A549 (cell line): ENCODE measurements around the gene SEZ6L2. TPM values are rescaled to one million over a fixed set of nuclear protein-coding genes. Genes with fewer than 3 reads are reported as not detected.

Experiments used
- ATAC-seq, 2 experiments: fragments of 200-7000 bp in 1 of 2; fragments of >200 bp in 1 of 2; cut with Nextera tagmentation in 1 of 2; cut with Tn5 transposase in 1 of 2; 3 replicates each; pipeline versions ENCODE4 v1.8.0 to v1.9.1; 2018 to 2020; ENCODE audit warnings: mild to moderate bottlenecking in 1 of 2, moderate library complexity in 1 of 2
- CTCF ChIA-PET: fragments of 300-600 bp; sonication (Branson Sonifier 250); formaldehyde crosslinking; extraction: SDS; loops from one replicate; lab custom pipeline; 2021; ENCODE audit warnings: antibody characterized with exemption, inconsistent platforms; lab: Yijun Ruan, JAX
- POLR2A ChIA-PET: fragments of 350-600 bp; formaldehyde crosslinking; extraction: SDS; loops from one replicate; lab custom pipeline; 2021; ENCODE audit warnings: antibody characterized with exemption, inconsistent platforms; lab: Yijun Ruan, JAX
- DNase-seq, 2 experiments: peaks; one replicate each; pipeline versions ENCODE4 v3.0.0 to v3.0.0-alpha.2; 2011 to 2016; ENCODE audit warnings: low read depth in 1 of 2, low spot score in 1 of 2
- FAIRE-seq: peaks from 2 replicates; lab custom pipeline; 2011; peaks lifted over from hg19 to GRCh38; lab: Jason Lieb, UNC
- H3K27ac ChIP-seq, 2 experiments: fragments of >200 bp; sonication (Bioruptor Twin); formaldehyde crosslinking; 3 replicates each; pipeline ENCODE4 v1.5.1; 2016 to 2017
- H3K4me1 ChIP-seq: fragments of >200 bp; sonication (Bioruptor Twin); formaldehyde crosslinking; 3 replicates; pipeline ENCODE4 v1.6.1; 2016
- H3K4me2 ChIP-seq: fragments of >200 bp; sonication (Bioruptor Twin); formaldehyde crosslinking; 3 replicates; pipeline ENCODE4 v1.6.1; 2016
- H3K4me3 ChIP-seq: fragments of >200 bp; sonication (Bioruptor Twin); formaldehyde crosslinking; 3 replicates; pipeline ENCODE4 v1.5.1; 2016
- H3K9me3 ChIP-seq: fragments of >200 bp; sonication (Bioruptor Twin); formaldehyde crosslinking; 3 replicates; pipeline ENCODE4 v1.6.1; 2016
- CHD2 ChIP-seq: fragments of 150-350 bp; IDR thresholded peaks from 2 replicates; pipeline ENCODE4 v1.6.1; 2014; ENCODE audit warnings: low read length; ENCODE audit not compliant: partially characterized antibody
- EHMT2 ChIP-seq: fragments of 200-600 bp; sonication (generic); IDR thresholded peaks from 2 replicates; pipeline ENCODE4 v1.6.1; 2016; ENCODE audit warnings: antibody characterized with exemption, low read depth, mild to moderate bottlenecking, moderate library complexity
- FOSB ChIP-seq: fragments of 250-450 bp; sonication (Bioruptor Pico); IDR thresholded peaks from 2 replicates; pipeline ENCODE4 v1.5.0; 2020; ENCODE audit warnings: mild to moderate bottlenecking, moderate library complexity
- GATA3 ChIP-seq: IDR thresholded peaks from 2 replicates; pipeline ENCODE4 v1.6.1; 2012; ENCODE audit warnings: borderline replicate concordance
- HEYL ChIP-seq: fragments of 250-450 bp; sonication (Bioruptor Pico); IDR thresholded peaks from 2 replicates; pipeline ENCODE4 v1.8.0; 2021; ENCODE audit warnings: mild to moderate bottlenecking, moderate library complexity
- JUN ChIP-seq, 2 experiments: fragments of >200 bp; sonication (Bioruptor Twin); formaldehyde crosslinking; IDR thresholded peaks; 2 replicates in 1 of 2; 3 replicates in 1 of 2; pipeline ENCODE4 v1.6.1; 2016 to 2017
- JUNB ChIP-seq: fragments of >200 bp; sonication (Bioruptor Twin); formaldehyde crosslinking; IDR thresholded peaks from 2 replicates; pipeline ENCODE4 v1.6.1; 2016
- KDM1A ChIP-seq: fragments of 200-600 bp; sonication (generic); IDR thresholded peaks from 2 replicates; pipeline ENCODE4 v1.6.1; 2016; ENCODE audit warnings: low read depth, mild to moderate bottlenecking
- MAFK ChIP-seq: fragments of 450-650 bp; IDR thresholded peaks from 2 replicates; pipeline ENCODE4 v1.6.1; 2014; ENCODE audit not compliant: partially characterized antibody
- NPAS2 ChIP-seq: fragments of 250-450 bp; sonication (Bioruptor Pico); IDR thresholded peaks from 2 replicates; pipeline ENCODE4 v1.8.0; 2022; ENCODE audit warnings: mild to moderate bottlenecking, moderate library complexity, borderline replicate concordance
- NR3C1 ChIP-seq: fragments of >200 bp; sonication (Bioruptor Twin); formaldehyde crosslinking; IDR thresholded peaks from 3 replicates; pipeline ENCODE4 v1.6.1; 2017
- POLR2A ChIP-seq: IDR thresholded peaks from 2 replicates; pipeline ENCODE4 v1.6.1; 2012; ENCODE audit warnings: mild to moderate bottlenecking, low read length
- RFX5 ChIP-seq: fragments of 450-650 bp; IDR thresholded peaks from 2 replicates; pipeline ENCODE4 v1.7.1; 2014; ENCODE audit warnings: antibody characterized with exemption, mild to moderate bottlenecking, moderate library complexity
- RNF2 ChIP-seq: fragments of 200-600 bp; sonication (generic); IDR thresholded peaks from 2 replicates; pipeline ENCODE4 v1.6.1; 2016; ENCODE audit warnings: low read depth, mild to moderate bottlenecking, antibody characterized with exemption, moderate library complexity, borderline replicate concordance
- TP53 ChIP-seq: fragments of 250-450 bp; sonication (Bioruptor Pico); IDR thresholded peaks from 2 replicates; pipeline ENCODE4 v1.5.0; 2021; ENCODE audit warnings: mild to moderate bottlenecking, moderate library complexity
- ZC3H11A ChIP-seq: fragments of 450-650 bp; IDR thresholded peaks from 2 replicates; pipeline ENCODE4 v1.6.1; 2014; ENCODE audit warnings: antibody characterized with exemption, mild to moderate bottlenecking
- ZSCAN20 ChIP-seq: fragments of 250-450 bp; sonication (Bioruptor Pico); IDR thresholded peaks from 2 replicates; pipeline ENCODE4 v1.8.0; 2022; ENCODE audit warnings: mild to moderate bottlenecking, moderate library complexity
- WGBS: methylation state at CpG from one replicate; pipeline ENCODE4 v1.1.6; 2017; ENCODE audit errors: missing lambda C conversion rate; 5-methylcytosine and 5-hydroxymethylcytosine counted together
- polyA plus RNA-seq, 4 experiments: library from polyadenylated mRNA; depleted of rRNA in 3 of 4; stranded (reverse); fragments of >200 nt; fragmentation: RNase III in 1 of 4; extraction: RNeasy Plus Mini Kit Qiagen cat#74134 plus additional on column Dnase treatment in 1 of 4; gene quantifications; 2 replicates in 3 of 4; 3 replicates in 1 of 4; pipeline ENCODE4 v1.2.3, GENCODE V29; 2011 to 2017
- TF ChIP-seq, protein P1 (sequence below): fragments of 450-650 bp; IDR thresholded peaks from 2 replicates; pipeline ENCODE4 v1.6.1; 2014; ENCODE audit warnings: antibody characterized with exemption
- TF ChIP-seq, protein P2 (sequence below): fragments of 150-350 bp; IDR thresholded peaks from 2 replicates; pipeline ENCODE4 v1.6.1; 2014; ENCODE audit warnings: low read depth, mild to moderate bottlenecking, low read length
- TF ChIP-seq, protein P3 (sequence below): fragments of 250-450 bp; sonication (Bioruptor Pico); IDR thresholded peaks from 2 replicates; pipeline ENCODE4 v1.5.0; 2020; ENCODE audit warnings: low read depth, mild to moderate bottlenecking, moderate library complexity
- TF ChIP-seq, protein P4 (sequence below): fragments of >200 bp; sonication (Bioruptor Twin); formaldehyde crosslinking; IDR thresholded peaks from 3 replicates; pipeline ENCODE4 v1.5.1; 2016

SEZ6L2 gene
- polyA plus RNA-seq, 2 of the 4 experiments (the other 2 are of a cell fraction) = 4.3 to 11.4 TPM

DNA sequence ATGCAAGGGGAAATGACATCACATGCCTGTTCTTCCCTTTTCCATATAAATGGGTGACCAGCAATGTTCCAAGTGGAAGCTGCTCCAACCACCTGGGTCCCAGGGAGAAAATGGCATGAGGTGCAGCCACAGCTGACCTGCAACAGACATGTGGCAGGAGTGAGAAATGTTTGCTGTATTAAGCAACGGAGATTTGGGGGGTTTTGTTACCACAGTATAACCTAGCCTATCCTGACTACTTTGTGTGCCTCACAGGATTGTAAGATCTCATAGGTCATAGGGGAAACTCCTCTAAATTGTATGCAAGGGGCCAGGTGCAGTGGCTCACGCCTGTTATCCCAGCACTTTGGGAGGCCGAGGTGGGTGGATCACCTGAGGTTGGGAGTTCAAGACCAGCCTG is 48.4 kb downstream of the SEZ6L2 start:
- no peak for ATAC-seq
- WGBS = 83% methylated on average over 3 of the region's 3 CpGs

DNA sequence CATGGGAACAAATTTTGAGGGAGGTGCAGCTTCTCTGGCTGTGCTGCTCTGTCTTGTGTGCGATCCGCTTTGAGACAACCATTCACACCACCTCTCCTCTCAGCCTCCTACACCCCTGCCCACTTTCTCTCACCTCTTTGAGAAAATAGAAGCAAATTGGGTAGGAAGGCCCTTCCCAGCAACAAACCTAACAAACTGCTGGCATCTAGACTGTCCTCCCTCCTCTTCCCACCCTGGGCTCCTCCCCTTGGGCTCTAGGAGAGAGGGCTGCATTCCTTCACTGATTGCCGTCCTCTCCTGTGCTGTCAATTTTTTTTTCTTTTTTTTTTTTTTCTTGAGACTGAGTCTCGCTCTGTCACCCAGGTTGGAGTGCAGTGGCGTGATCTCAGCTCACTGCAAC is 49.8 kb downstream of the SEZ6L2 start:
- no peak overlapping the region for H3K27ac ChIP-seq
- DNase-seq = no peak
- H3K9me3 ChIP-seq = no peaks in the 10 kb centered on the region
- WGBS = 93% methylated on average over 5 of the region's 5 CpGs
- ChIA-PET CTCF (interaction anchor here (0.7 to 26.2 kb wide), 22 partner anchors 10 to 182 kb away, joined by 3 to 568 read pairs (median 6); partner anchors contain the start of genes C16orf92, CDIPT, KIF22 and MAZ), POLR2A (no interaction called here)
- FAIRE-seq = no peak
- no peak for ATAC-seq
- no peak for TF ChIP-seq RFX5
- TF ChIP-seq POLR2A = no peak
- TF ChIP-seq, protein P1, sequence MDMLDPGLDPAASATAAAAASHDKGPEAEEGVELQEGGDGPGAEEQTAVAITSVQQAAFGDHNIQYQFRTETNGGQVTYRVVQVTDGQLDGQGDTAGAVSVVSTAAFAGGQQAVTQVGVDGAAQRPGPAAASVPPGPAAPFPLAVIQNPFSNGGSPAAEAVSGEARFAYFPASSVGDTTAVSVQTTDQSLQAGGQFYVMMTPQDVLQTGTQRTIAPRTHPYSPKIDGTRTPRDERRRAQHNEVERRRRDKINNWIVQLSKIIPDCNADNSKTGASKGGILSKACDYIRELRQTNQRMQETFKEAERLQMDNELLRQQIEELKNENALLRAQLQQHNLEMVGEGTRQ = no peak
- no peak overlapping the region for H3K4me3 ChIP-seq
- H3K4me2 ChIP-seq = no peak overlapping the region
- no peaks in the 10 kb centered on the region for H3K4me1 ChIP-seq

More for the DNA sequence above, 48.4 kb downstream of the SEZ6L2 start:
- no peak for FAIRE-seq
- no peak for TF ChIP-seq GATA3
- TF ChIP-seq ZC3H11A = no peak
- TF ChIP-seq TP53 (CRISPR knock-in tag) = no peak
- TF ChIP-seq HEYL (CRISPR knock-in tag) = no peak
- TF ChIP-seq MAFK = no peak
- TF ChIP-seq EHMT2 = no peak
- TF ChIP-seq FOSB = no peak
- TF ChIP-seq, protein P2, sequence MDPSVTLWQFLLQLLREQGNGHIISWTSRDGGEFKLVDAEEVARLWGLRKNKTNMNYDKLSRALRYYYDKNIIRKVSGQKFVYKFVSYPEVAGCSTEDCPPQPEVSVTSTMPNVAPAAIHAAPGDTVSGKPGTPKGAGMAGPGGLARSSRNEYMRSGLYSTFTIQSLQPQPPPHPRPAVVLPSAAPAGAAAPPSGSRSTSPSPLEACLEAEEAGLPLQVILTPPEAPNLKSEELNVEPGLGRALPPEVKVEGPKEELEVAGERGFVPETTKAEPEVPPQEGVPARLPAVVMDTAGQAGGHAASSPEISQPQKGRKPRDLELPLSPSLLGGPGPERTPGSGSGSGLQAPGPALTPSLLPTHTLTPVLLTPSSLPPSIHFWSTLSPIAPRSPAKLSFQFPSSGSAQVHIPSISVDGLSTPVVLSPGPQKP = no peak
- TF ChIP-seq, protein P3, sequence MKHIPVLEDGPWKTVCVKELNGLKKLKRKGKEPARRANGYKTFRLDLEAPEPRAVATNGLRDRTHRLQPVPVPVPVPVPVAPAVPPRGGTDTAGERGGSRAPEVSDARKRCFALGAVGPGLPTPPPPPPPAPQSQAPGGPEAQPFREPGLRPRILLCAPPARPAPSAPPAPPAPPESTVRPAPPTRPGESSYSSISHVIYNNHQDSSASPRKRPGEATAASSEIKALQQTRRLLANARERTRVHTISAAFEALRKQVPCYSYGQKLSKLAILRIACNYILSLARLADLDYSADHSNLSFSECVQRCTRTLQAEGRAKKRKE (CRISPR knock-in tag) = no peak
- no peak for TF ChIP-seq JUNB
- no peak for TF ChIP-seq RNF2
- no peak for TF ChIP-seq KDM1A
- TF ChIP-seq ZSCAN20 (CRISPR knock-in tag) = no peak
- TF ChIP-seq, protein P4, sequence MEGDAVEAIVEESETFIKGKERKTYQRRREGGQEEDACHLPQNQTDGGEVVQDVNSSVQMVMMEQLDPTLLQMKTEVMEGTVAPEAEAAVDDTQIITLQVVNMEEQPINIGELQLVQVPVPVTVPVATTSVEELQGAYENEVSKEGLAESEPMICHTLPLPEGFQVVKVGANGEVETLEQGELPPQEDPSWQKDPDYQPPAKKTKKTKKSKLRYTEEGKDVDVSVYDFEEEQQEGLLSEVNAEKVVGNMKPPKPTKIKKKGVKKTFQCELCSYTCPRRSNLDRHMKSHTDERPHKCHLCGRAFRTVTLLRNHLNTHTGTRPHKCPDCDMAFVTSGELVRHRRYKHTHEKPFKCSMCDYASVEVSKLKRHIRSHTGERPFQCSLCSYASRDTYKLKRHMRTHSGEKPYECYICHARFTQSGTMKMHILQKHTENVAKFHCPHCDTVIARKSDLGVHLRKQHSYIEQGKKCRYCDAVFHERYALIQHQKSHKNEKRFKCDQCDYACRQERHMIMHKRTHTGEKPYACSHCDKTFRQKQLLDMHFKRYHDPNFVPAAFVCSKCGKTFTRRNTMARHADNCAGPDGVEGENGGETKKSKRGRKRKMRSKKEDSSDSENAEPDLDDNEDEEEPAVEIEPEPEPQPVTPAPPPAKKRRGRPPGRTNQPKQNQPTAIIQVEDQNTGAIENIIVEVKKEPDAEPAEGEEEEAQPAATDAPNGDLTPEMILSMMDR = no peak
- no peak for TF ChIP-seq NPAS2 (CRISPR knock-in tag)
- no peak for TF ChIP-seq NR3C1
- no peak for TF ChIP-seq JUN (IDR thresholded peaks at IDR 0.05)
- no peak for TF ChIP-seq CHD2
- Histone ChIP-seq H3K4me1 (no peaks in the 10 kb centered on the region), H3K27ac (no peak overlapping the region), H3K9me3 (no peaks in the 10 kb centered on the region), H3K4me2 (no peak overlapping the region), H3K4me3 (no peak overlapping the region)
- DNase-seq = no peak
- ChIA-PET CTCF (interaction anchor here (0.6 to 26.2 kb wide), 2 partner anchors 33 to 221 kb away, joined by 4 to 568 read pairs; partner anchors contain the start of genes MAZ, MVP, PAGR1 and PRRT2), POLR2A (interaction anchor here (1.1 kb wide), 1 partner anchor 43 kb away, joined by 3 read pairs; no protein-coding TSS in a partner anchor)
